Uterus (tissue), 2 donors: Measurements from ENCODE around the gene RER1.

Source experiments
- CTCF ChIP-seq, 4 experiments: fragments of 200-600 bp in 2 of 4; fragments of 450-650 bp in 2 of 4; sonication (generic) in 2 of 4; IDR thresholded peaks; one replicate each; pipeline ENCODE4 v1.5.1; 2016 to 2019; ENCODE audit warnings: antibody characterized with exemption in 4 of 4, mild to moderate bottlenecking in 2 of 4, moderate library complexity in 1 of 4
- POLR2A ChIP-seq, 2 donors: fragments of 450-650 bp; IDR thresholded peaks; one replicate each; pipeline ENCODE4 v1.6.1; 2016; ENCODE audit warnings: antibody characterized with exemption in 2 of 2, mild to moderate bottlenecking in 1 of 2, moderate library complexity in 1 of 2

- no peak for TF ChIP-seq CTCF (IDR thresholded peaks at IDR 0.05)
- TF ChIP-seq POLR2A (IDR thresholded peaks at IDR 0.05): no peak
Observed at GRCh38 chr1:2391931-2392509, 379 bp downstream of the RER1 start.
